Measurements from ENCODE around the gene PROCA1.

Gene PROCA1

GRCh38 chr17:28746611-28747050 is 34.9 kb upstream of the PROCA1 start:
- peak overlapping the region; percentile 96 for H3K27ac ChIP-seq

GRCh38 chr17:28745786-28746411 is 34.2 kb upstream of the PROCA1 start:
- H3K27ac ChIP-seq = peak overlapping the region; percentile 96
- TF ChIP-seq ZFX (IDR thresholded peaks at IDR 0.05) (no peak), CTCF (conservative IDR thresholded peaks at IDR 0.05) (no peak)

More at GRCh38 chr17:28746611-28747050, 34.9 kb upstream of the PROCA1 start:
- TF ChIP-seq ZFX (IDR thresholded peaks at IDR 0.05) = no peak
- TF ChIP-seq CTCF (conservative IDR thresholded peaks at IDR 0.05) = no peak

DNA sequence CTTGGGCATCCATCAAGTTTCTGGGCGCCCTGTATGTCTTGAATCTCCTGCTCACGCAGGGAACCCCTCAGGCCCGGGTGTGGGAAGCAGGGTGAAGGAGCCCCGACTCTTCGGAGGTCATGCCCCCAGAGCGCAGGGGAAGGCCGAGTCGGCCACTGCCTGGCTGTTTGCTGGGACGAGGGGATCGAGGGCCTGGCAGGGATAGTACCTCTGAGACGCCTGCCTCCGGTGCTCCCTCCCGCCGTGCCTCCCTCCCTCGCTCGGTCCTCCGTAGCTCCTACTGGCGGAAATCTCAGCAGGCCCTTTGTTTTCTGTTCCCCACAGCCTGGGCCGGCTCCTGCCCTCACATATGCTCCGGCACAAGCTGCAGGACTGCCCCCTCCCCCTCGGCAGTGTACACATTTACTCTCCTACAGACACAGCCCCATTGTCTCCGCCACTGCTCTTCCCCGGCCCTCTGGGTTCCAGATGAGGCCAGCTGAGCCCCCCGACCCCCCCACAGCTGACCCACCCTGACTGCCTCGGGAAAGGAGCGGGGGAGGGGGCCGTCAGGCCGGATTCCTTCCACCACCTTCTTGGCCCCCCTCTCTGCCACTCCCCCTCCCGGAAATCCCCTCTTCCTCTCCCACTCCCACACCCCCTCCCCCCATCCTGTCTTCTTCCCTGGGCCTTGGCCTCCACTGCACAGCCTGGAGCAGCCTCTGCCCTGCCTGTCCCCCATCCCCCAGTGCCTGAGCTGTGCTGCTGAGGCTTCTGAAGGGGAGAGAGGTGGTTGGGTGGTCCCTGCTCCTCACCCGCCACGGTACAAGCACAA is 33.5 kb upstream of the PROCA1 start:
- H3K27ac ChIP-seq = peak overlapping the region; percentile 96
- TF ChIP-seq ZFX (IDR thresholded peaks at IDR 0.05) (peak; percentile 42; the same call in 1 of the 2 replicates), CTCF (conservative IDR thresholded peaks at IDR 0.05) (no peak)

DNA sequence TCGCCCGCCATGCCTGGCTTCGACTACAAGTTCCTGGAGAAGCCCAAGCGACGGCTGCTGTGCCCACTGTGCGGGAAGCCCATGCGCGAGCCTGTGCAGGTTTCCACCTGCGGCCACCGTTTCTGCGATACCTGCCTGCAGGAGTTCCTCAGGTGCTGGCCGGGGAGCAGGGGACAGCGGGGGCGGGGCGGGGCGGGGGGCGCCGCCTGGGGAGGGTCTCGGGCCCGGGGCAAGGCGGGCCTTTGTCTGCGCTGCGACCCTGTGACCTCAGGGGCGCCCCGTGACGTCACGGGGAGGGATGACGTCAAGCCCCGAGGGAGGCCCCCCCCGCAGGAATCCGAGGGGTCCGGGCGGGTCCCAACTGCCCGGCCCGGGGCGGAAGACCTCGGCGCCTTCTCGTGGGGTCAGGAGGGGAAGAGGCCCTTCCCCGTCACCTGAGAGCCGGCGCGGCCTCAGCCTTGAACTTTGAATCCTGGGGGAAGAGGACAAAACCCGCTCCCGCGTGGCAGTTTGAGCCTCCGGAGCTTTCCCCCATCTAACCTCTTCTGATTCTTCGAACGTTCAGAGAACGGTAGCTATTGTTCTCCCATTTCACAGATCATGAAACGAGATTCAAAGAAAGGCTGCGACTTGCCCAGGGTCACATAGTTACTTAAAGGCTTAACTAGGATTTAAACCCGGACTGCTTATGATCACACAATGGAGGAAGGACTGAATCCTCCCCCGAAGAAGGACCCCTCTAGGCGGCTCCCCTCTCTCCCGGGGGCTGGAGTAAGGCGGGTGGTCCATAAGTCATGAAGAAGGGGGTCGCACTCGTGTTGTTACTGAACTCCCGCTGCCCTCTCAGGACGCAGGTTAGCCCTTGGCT is 32.6 kb upstream of the PROCA1 start:
- no peak for TF ChIP-seq ZFX (IDR thresholded peaks at IDR 0.05)
- TF ChIP-seq CTCF (conservative IDR thresholded peaks at IDR 0.05) = no peak; the same call in 1 of the 2 replicates
- peak overlapping the region; percentile 96 for H3K27ac ChIP-seq

DNA sequence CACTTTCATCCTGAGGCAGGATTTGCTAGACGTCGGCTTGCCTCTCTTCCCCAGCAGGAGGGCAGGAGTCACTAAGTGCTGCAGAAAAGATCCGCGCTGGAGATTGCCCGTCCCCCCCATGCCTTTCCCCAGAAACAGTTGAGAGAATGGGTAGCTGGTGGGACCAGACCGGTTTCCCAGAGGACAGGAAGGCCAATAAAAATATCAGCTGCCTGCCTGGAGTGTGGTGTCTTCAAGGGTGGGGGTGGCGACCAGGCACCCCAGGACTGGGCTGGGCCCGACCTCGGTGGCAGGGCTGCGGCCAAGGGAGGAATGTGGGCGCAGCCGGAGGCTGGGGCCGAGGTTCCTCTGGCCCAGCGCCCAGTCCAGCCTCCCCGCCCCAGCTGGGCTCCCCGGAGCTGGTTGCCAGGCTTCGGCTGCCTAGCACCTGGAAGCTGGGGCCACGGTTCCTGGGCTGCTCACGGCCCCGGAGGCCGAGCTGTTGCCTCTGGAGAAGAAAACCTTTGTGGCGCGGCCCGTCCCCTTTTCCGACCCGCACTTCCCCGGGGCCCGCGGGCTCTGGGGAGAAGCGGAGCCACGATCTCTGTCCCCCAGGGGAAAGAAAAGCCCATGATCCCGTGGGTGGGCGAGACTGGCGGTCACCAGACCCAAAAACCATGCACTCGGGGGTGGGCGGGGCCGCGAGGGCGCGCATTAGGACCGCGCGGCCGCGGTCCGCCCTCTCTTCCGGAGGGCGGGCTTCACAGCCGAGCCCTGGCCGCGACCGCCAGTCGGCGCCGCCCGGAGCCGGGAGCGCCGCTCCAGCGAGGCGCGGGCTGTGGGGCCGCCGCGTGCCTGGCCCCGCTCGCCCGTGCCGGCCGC is 31.8 kb upstream of the PROCA1 start, which contains the start of gene TRAF4:
Gene TRAF4, plus strand, starts transcription at position 769 of the 861 bp plus-strand sequence. CDS start 102 bp downstream, outside the sequence.
- peak within 1 kb of the TSS; percentile 96 for H3K27ac ChIP-seq
- TF ChIP-seq CTCF (conservative IDR thresholded peaks at IDR 0.05) (no peak; the same call in 1 of the 2 replicates), ZFX (IDR thresholded peaks at IDR 0.05) (no peak)
